HEK293 (cell line): ENCODE measurements around the gene HSPA4.

Experiments used
- ATF2 ChIP-seq: fragments of 450-650 bp; formaldehyde crosslinking; IDR thresholded peaks from 2 replicates; pipeline ENCODE4 v1.5.1; 2016; ENCODE audit warnings: missing biosample characterization, missing genetic modification characterization, low read depth
- BCL11B ChIP-seq: fragments of 450-650 bp; formaldehyde crosslinking; IDR thresholded peaks from 2 replicates; pipeline ENCODE4 v1.5.1; 2016; ENCODE audit warnings: low read depth, missing biosample characterization, missing genetic modification characterization
- BCL6B ChIP-seq: fragments of 450-650 bp; formaldehyde crosslinking; IDR thresholded peaks from 2 replicates; pipeline ENCODE4 v1.5.1; 2017; ENCODE audit warnings: missing biosample characterization, missing genetic modification characterization
- MEIS1 ChIP-seq: sonication (generic); formaldehyde crosslinking; IDR thresholded peaks from 2 replicates; pipeline ENCODE4 v1.8.1; 2022; ENCODE audit warnings: missing genetic modification reagents, mild to moderate bottlenecking, borderline replicate concordance
- PATZ1 ChIP-seq: fragments of 450-650 bp; formaldehyde crosslinking; IDR thresholded peaks from 2 replicates; pipeline ENCODE4 v1.5.1; 2016; ENCODE audit warnings: missing biosample characterization, missing genetic modification characterization
- SALL2 ChIP-seq: fragments of 450-650 bp; formaldehyde crosslinking; IDR thresholded peaks from 2 replicates; pipeline ENCODE4 v1.5.0; 2017; ENCODE audit warnings: missing biosample characterization, mild to moderate bottlenecking, missing genetic modification characterization, borderline replicate concordance
- TCF7L2 ChIP-seq: IDR thresholded peaks from 2 replicates; pipeline ENCODE4 v1.6.1; 2011; ENCODE audit warnings: low read depth, mild to moderate bottlenecking, inconsistent platforms, low read length, moderate library complexity, borderline replicate concordance
- WT1 ChIP-seq: fragments of 450-650 bp; formaldehyde crosslinking; IDR thresholded peaks from 2 replicates; pipeline ENCODE4 v1.5.1; 2016; ENCODE audit warnings: missing biosample characterization, missing genetic modification characterization
- ZBTB10 ChIP-seq: fragments of 450-650 bp; formaldehyde crosslinking; IDR thresholded peaks from 2 replicates; pipeline ENCODE4 v1.5.1; 2016; ENCODE audit warnings: missing biosample characterization, missing genetic modification characterization
- ZBTB20 ChIP-seq: fragments of 450-650 bp; formaldehyde crosslinking; IDR thresholded peaks from 2 replicates; pipeline ENCODE4 v1.5.1; 2016; ENCODE audit warnings: missing biosample characterization, missing genetic modification characterization
- ZBTB44 ChIP-seq: fragments of 450-650 bp; IDR thresholded peaks from 2 replicates; pipeline ENCODE4 v1.5.1; 2018; ENCODE audit warnings: missing biosample characterization, mild to moderate bottlenecking, missing genetic modification characterization
- ZBTB7A ChIP-seq: fragments of 450-650 bp; formaldehyde crosslinking; IDR thresholded peaks from 2 replicates; pipeline ENCODE4 v1.5.1; 2016; ENCODE audit warnings: low read depth, missing biosample characterization, missing genetic modification characterization
- ZBTB8A ChIP-seq: fragments of 450-650 bp; formaldehyde crosslinking; IDR thresholded peaks from 2 replicates; pipeline ENCODE4 v1.5.1; 2016; ENCODE audit warnings: missing biosample characterization, missing genetic modification characterization
- ZFP37 ChIP-seq: fragments of 450-650 bp; formaldehyde crosslinking; IDR thresholded peaks from 2 replicates; pipeline ENCODE4 v1.5.1; 2016; ENCODE audit warnings: missing biosample characterization, missing genetic modification characterization
- ZNF16 ChIP-seq: fragments of 450-650 bp; formaldehyde crosslinking; IDR thresholded peaks from 2 replicates; pipeline ENCODE4 v1.5.1; 2016; ENCODE audit warnings: low read depth, missing biosample characterization, missing genetic modification characterization
- ZNF169 ChIP-seq: fragments of 450-650 bp; formaldehyde crosslinking; IDR thresholded peaks from 2 replicates; pipeline ENCODE4 v1.5.1; 2016; ENCODE audit warnings: missing biosample characterization, missing genetic modification characterization
- ZNF174 ChIP-seq: fragments of 450-650 bp; formaldehyde crosslinking; IDR thresholded peaks from 2 replicates; pipeline ENCODE4 v1.5.0; 2017; ENCODE audit warnings: missing biosample characterization, mild to moderate bottlenecking, missing genetic modification characterization
- ZNF214 ChIP-seq: fragments of 450-650 bp; formaldehyde crosslinking; IDR thresholded peaks from 2 replicates; pipeline ENCODE4 v1.5.1; 2017; ENCODE audit warnings: missing biosample characterization, mild to moderate bottlenecking, missing genetic modification characterization, borderline replicate concordance
- ZNF248 ChIP-seq: fragments of 450-650 bp; formaldehyde crosslinking; IDR thresholded peaks from 2 replicates; pipeline ENCODE4 v1.5.1; 2017; ENCODE audit warnings: missing biosample characterization, missing genetic modification characterization
- ZNF341 ChIP-seq: fragments of 450-650 bp; formaldehyde crosslinking; IDR thresholded peaks from 2 replicates; pipeline ENCODE4; 2016; ENCODE audit warnings: low read depth, missing biosample characterization, missing genetic modification characterization
- ZNF48 ChIP-seq: fragments of 450-650 bp; formaldehyde crosslinking; IDR thresholded peaks from 2 replicates; pipeline ENCODE4 v1.5.1; 2016; ENCODE audit warnings: missing biosample characterization, missing genetic modification characterization
- ZNF488 ChIP-seq: fragments of 450-650 bp; formaldehyde crosslinking; IDR thresholded peaks from 2 replicates; pipeline ENCODE4 v1.5.1; 2016; ENCODE audit warnings: missing biosample characterization, missing genetic modification characterization
- ZNF510 ChIP-seq: fragments of 450-650 bp; formaldehyde crosslinking; IDR thresholded peaks from 2 replicates; pipeline ENCODE4 v1.5.1; 2018; ENCODE audit warnings: mild to moderate bottlenecking, missing genetic modification characterization, missing biosample characterization; ENCODE audit not compliant: insufficient replicate concordance
- ZNF561 ChIP-seq: fragments of 450-650 bp; IDR thresholded peaks from 2 replicates; pipeline ENCODE4 v1.5.1; 2018; ENCODE audit warnings: missing biosample characterization, missing genetic modification characterization, borderline replicate concordance
- ZNF747 ChIP-seq: fragments of 450-650 bp; formaldehyde crosslinking; IDR thresholded peaks from 2 replicates; pipeline ENCODE4 v1.5.1; 2016; ENCODE audit warnings: missing biosample characterization, missing genetic modification characterization
- ZNF76 ChIP-seq: fragments of 450-650 bp; formaldehyde crosslinking; IDR thresholded peaks from 2 replicates; pipeline ENCODE4; 2016; ENCODE audit warnings: low read depth, missing biosample characterization, missing genetic modification characterization, borderline replicate concordance
- ZNF843 ChIP-seq: fragments of 450-650 bp; formaldehyde crosslinking; IDR thresholded peaks from 2 replicates; pipeline ENCODE4 v1.5.1; 2016; ENCODE audit warnings: missing biosample characterization, missing genetic modification characterization
- ZSCAN16 ChIP-seq: fragments of 450-650 bp; formaldehyde crosslinking; IDR thresholded peaks from 2 replicates; pipeline ENCODE4 v1.5.1; 2016; ENCODE audit warnings: missing biosample characterization, missing genetic modification characterization
- ZSCAN30 ChIP-seq: fragments of 450-650 bp; IDR thresholded peaks from 2 replicates; pipeline ENCODE4 v1.5.1; 2018; ENCODE audit warnings: missing biosample characterization, mild to moderate bottlenecking, missing genetic modification characterization, moderate library complexity
- ZSCAN4 ChIP-seq: fragments of 450-650 bp; formaldehyde crosslinking; IDR thresholded peaks from 2 replicates; pipeline ENCODE4 v1.5.1; 2017; ENCODE audit warnings: missing biosample characterization, missing genetic modification characterization

The HSPA4 gene

GRCh38 chr5:133111299-133111698 is 59.5 kb downstream of the HSPA4 start (continued):
- TF ChIP-seq ZNF169 (tag by site-specific recombination) (no peak), ZBTB20 (tag by site-specific recombination) (no peak), ZNF16 (tag by site-specific recombination) (no peak), ZNF76 (tag by site-specific recombination) (0 out of 2 replicates have a peak, but pooled peaks have one; percentile 29), BCL6B (tag by site-specific recombination) (no peak), ZNF174 (tag by site-specific recombination) (no peak), ZNF248 (tag by site-specific recombination) (no peak), ZBTB44 (no peak), MEIS1 (CRISPR knock-in tag) (no peak), ZNF561 (no peak), ZSCAN16 (tag by site-specific recombination) (no peak), TCF7L2 (no peak), ZNF488 (tag by site-specific recombination) (no peak), ZNF747 (no peak), ZSCAN4 (tag by site-specific recombination) (no peak), ZNF341 (tag by site-specific recombination) (no peak), ZNF843 (tag by site-specific recombination) (no peak), ZNF214 (tag by site-specific recombination) (no peak), ZNF48 (no peak), PATZ1 (tag by site-specific recombination) (no peak), SALL2 (tag by site-specific recombination) (no peak), ATF2 (tag by site-specific recombination) (peak; percentile 93), ZNF510 (no peak), ZFP37 (tag by site-specific recombination) (no peak), WT1 (tag by site-specific recombination) (no peak), ZBTB10 (tag by site-specific recombination) (no peak), BCL11B (tag by site-specific recombination) (no peak), ZBTB8A (tag by site-specific recombination) (no peak), ZBTB7A (tag by site-specific recombination) (no peak), ZSCAN30 (peak; percentile 71; the same call in 1 of the 2 replicates)
